ENCODE data around the gene GALNS.

The GALNS gene

DNA sequence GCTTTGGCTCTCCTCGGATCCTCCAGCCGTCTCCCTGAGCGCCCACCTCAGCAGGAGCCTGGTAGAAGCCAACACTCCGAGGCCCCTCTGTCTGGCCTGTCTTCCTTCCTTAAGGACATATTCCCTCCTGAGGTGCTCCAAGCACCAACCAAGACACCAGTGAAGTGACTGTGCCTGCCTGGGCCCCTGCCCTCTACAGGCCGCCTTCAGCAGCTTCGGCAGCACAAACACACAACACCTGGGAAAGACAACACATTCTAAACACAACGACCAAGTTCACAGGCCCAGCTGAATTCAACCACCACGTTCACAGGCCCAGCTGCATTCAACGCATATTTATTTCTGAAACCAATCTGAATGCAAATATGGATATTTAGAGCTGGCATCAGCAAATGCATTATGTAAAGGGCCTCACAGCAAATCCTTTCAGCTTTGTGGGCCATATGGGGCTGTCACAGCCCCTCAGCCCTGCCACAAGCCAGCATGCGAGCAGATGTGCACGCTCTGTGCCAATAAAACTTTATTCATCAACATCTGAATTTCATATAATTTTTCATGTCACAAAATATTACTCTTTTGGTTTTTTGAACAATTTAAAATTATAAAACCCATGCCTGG lies 12.2 kb downstream of the GALNS start:
- Histone ChIP-seq H3K9me2 (replicated peaks; ENCODE audit: low read depth, low read length) (no peaks in the 10 kb centered on the region), H2AFZ (ENCODE audit: low read length) (no peak overlapping the region), H3K9me3 (ENCODE audit: insufficient read depth, low read depth, low read length) (no peaks in the 10 kb centered on the region), H3K27me3 (ENCODE audit: insufficient read depth, low read length, poor library complexity, severe bottlenecking) (no peaks in the 10 kb centered on the region), H3K79me2 (ENCODE audit: insufficient read depth, low read length) (no peaks in the 10 kb centered on the region), H3K4me1 (ENCODE audit: insufficient read depth, low read length, poor library complexity, severe bottlenecking) (no peaks in the 10 kb centered on the region), H3F3A (ENCODE audit: low read depth) (no peaks in the 10 kb centered on the region), H4K20me1 (ENCODE audit: insufficient read depth, low read length, poor library complexity, severe bottlenecking) (no peaks in the 10 kb centered on the region), H3K4me2 (ENCODE audit: low read depth, low read length, poor library complexity, severe bottlenecking) (no peak overlapping the region), H3K36me3 (ENCODE audit: insufficient read depth, low read length) (no peaks in the 10 kb centered on the region), H3K9ac (ENCODE audit: low read depth, low read length, poor library complexity, severe bottlenecking) (no peak overlapping the region), H3K4me3 (ENCODE audit: low read length, poor library complexity, severe bottlenecking) (no peak overlapping the region)
- TF ChIP-seq EZH2phosphoT487 (IDR thresholded peaks at IDR 0.05; ENCODE audit: borderline replicate concordance), result no peak
- TF ChIP-seq, protein P1, sequence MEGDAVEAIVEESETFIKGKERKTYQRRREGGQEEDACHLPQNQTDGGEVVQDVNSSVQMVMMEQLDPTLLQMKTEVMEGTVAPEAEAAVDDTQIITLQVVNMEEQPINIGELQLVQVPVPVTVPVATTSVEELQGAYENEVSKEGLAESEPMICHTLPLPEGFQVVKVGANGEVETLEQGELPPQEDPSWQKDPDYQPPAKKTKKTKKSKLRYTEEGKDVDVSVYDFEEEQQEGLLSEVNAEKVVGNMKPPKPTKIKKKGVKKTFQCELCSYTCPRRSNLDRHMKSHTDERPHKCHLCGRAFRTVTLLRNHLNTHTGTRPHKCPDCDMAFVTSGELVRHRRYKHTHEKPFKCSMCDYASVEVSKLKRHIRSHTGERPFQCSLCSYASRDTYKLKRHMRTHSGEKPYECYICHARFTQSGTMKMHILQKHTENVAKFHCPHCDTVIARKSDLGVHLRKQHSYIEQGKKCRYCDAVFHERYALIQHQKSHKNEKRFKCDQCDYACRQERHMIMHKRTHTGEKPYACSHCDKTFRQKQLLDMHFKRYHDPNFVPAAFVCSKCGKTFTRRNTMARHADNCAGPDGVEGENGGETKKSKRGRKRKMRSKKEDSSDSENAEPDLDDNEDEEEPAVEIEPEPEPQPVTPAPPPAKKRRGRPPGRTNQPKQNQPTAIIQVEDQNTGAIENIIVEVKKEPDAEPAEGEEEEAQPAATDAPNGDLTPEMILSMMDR (conservative IDR thresholded peaks at IDR 0.05; ENCODE audit: low read length), result no peak

- no peak overlapping the region for H2AFZ ChIP-seq (ENCODE audit: low read length)
- no peaks in the 10 kb centered on the region for H3K79me2 ChIP-seq (ENCODE audit: insufficient read depth, low read length)
- H4K20me1 ChIP-seq (ENCODE audit: insufficient read depth, low read length, poor library complexity, severe bottlenecking), result no peaks in the 10 kb centered on the region
These were observed 13.5 kb downstream of the GALNS start for GRCh38 chr16:88843256-88843655.

DNA sequence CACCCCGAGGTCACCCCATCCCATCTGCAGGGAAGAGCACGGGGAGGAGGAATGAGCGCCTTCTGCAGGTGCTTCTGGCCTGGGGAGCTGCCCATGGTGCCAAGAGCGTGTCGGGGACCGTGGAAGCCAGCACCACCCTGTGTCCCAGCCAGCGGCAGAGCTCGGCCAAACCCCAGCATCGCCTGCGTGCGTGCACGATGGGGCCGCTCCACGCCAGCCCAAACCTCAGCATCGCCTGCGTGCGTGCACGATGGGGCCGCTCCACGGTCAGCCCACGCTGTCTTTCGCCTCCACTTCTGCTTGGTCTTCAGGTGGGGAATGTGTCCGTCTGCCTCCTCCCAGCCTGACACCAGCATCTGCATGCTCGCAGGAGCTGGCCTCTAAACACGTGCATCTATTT lies 13.9 kb downstream of the GALNS start:
- no peaks in the 10 kb centered on the region for H3K9me2 ChIP-seq (replicated peaks; ENCODE audit: low read depth, low read length)
- no peaks in the 10 kb centered on the region for H3K79me2 ChIP-seq (ENCODE audit: insufficient read depth, low read length)
- no peaks in the 10 kb centered on the region for H3K27me3 ChIP-seq (ENCODE audit: insufficient read depth, low read length, poor library complexity, severe bottlenecking)
- H4K20me1 ChIP-seq (ENCODE audit: insufficient read depth, low read length, poor library complexity, severe bottlenecking), result no peaks in the 10 kb centered on the region
- H3K4me1 ChIP-seq (ENCODE audit: insufficient read depth, low read length, poor library complexity, severe bottlenecking), result no peaks in the 10 kb centered on the region
- H3K9ac ChIP-seq (ENCODE audit: low read depth, low read length, poor library complexity, severe bottlenecking), result no peak overlapping the region
- no peak overlapping the region for H3K4me2 ChIP-seq (ENCODE audit: low read depth, low read length, poor library complexity, severe bottlenecking)
- no peaks in the 10 kb centered on the region for H3K9me3 ChIP-seq (ENCODE audit: insufficient read depth, low read depth, low read length)
- no peak for TF ChIP-seq EZH2phosphoT487 (IDR thresholded peaks at IDR 0.05; ENCODE audit: borderline replicate concordance)
- TF ChIP-seq, protein P1 (conservative IDR thresholded peaks at IDR 0.05; ENCODE audit: low read length), result no peak
- no peak overlapping the region for H3K4me3 ChIP-seq (ENCODE audit: low read length, poor library complexity, severe bottlenecking)
- no peak overlapping the region for H2AFZ ChIP-seq (ENCODE audit: low read length)
- no peaks in the 10 kb centered on the region for H3K36me3 ChIP-seq (ENCODE audit: insufficient read depth, low read length)
- H3F3A ChIP-seq (ENCODE audit: low read depth), result no peaks in the 10 kb centered on the region

More at GRCh38 chr16:88843256-88843655, 13.5 kb downstream of the GALNS start:
- H3K27me3 ChIP-seq (ENCODE audit: insufficient read depth, low read length, poor library complexity, severe bottlenecking), result no peaks in the 10 kb centered on the region
- no peak overlapping the region for H3K4me3 ChIP-seq (ENCODE audit: low read length, poor library complexity, severe bottlenecking)
- no peak overlapping the region for H3K4me2 ChIP-seq (ENCODE audit: low read depth, low read length, poor library complexity, severe bottlenecking)
- H3K4me1 ChIP-seq (ENCODE audit: insufficient read depth, low read length, poor library complexity, severe bottlenecking), result no peaks in the 10 kb centered on the region
- no peaks in the 10 kb centered on the region for H3K9me2 ChIP-seq (replicated peaks; ENCODE audit: low read depth, low read length)
- no peaks in the 10 kb centered on the region for H3K9me3 ChIP-seq (ENCODE audit: insufficient read depth, low read depth, low read length)
- no peaks in the 10 kb centered on the region for H3K36me3 ChIP-seq (ENCODE audit: insufficient read depth, low read length)
- H3F3A ChIP-seq (ENCODE audit: low read depth), result no peaks in the 10 kb centered on the region
- no peak overlapping the region for H3K9ac ChIP-seq (ENCODE audit: low read depth, low read length, poor library complexity, severe bottlenecking)
- TF ChIP-seq, protein P1 (conservative IDR thresholded peaks at IDR 0.05; ENCODE audit: low read length), result no peak
- TF ChIP-seq EZH2phosphoT487 (IDR thresholded peaks at IDR 0.05; ENCODE audit: borderline replicate concordance), result no peak

All from Loucy (cell line).